ENCODE data around the gene COPE.

COPE gene

DNA sequence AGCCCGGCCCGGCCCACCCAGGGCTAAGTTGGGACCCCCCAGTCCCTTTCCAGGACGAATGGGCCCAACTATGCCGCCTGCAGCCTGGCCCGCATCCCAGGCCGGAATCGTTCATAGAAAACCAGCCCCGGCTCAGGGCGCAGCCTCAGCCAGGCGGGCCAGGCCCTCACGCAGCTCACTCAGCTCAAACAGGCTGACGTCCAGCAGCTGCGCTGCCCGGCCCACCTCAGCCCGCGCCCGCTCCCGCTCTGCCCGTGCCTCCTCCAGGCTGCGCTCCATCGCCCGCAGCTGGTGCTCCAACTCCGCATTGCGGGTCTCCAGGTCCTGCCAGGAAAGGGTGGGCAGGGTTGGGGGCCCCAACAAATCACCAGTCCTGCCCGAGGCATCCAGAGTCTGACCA, 10.1 kb upstream of the COPE start:
- TF ChIP-seq, protein P1, sequence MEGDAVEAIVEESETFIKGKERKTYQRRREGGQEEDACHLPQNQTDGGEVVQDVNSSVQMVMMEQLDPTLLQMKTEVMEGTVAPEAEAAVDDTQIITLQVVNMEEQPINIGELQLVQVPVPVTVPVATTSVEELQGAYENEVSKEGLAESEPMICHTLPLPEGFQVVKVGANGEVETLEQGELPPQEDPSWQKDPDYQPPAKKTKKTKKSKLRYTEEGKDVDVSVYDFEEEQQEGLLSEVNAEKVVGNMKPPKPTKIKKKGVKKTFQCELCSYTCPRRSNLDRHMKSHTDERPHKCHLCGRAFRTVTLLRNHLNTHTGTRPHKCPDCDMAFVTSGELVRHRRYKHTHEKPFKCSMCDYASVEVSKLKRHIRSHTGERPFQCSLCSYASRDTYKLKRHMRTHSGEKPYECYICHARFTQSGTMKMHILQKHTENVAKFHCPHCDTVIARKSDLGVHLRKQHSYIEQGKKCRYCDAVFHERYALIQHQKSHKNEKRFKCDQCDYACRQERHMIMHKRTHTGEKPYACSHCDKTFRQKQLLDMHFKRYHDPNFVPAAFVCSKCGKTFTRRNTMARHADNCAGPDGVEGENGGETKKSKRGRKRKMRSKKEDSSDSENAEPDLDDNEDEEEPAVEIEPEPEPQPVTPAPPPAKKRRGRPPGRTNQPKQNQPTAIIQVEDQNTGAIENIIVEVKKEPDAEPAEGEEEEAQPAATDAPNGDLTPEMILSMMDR (IDR thresholded peaks at IDR 0.05; ENCODE audit: low read length, missing control alignments), result no peak
- no peak for DNase-seq (ENCODE audit: low read depth)
- H3K4me3 ChIP-seq (replicated peaks; ENCODE audit: low read depth, low read length), result no peak overlapping the region

DNA sequence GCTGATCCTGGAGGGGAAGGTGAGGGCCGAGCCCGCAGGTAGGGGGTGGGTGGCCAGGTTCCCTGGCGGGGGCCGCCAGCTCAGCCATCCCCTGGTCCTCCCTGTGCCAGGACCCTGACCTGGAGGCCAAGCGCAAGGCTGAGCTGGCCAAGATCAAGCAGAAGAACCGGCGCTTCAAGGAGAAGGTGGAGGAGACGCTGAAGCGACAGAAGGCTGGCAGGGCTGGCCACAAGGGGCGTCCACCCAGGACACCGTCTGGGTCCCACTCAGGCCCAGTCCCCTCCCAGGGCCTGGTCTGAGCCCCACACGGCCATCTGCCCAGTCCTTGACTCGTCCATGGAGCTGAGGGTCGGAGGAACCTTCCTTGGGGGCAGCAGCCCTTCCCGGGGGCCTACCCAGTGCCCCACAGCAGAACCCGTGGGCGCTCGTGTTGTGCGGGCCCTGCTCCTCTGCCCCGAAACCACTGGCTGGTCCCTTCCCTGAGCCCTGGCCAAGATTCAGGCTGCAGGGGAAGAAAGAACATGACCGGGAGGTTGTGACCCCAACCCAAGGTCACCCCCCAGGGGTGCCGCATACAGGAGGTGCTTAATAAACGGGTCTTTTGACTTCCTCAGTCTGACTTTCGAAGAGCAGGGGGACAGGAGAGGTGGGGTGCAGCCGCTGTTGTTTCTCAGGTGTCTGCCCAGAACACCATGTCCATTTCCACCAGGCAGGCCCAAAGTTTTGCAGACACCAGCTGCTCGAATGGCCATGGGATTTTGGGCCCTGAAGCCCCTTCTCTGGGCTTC, 9.0 kb upstream of the COPE start:
- TF ChIP-seq, protein P1 (IDR thresholded peaks at IDR 0.05; ENCODE audit: low read length, missing control alignments), result no peak
- DNase-seq (ENCODE audit: low read depth), result no peak
- no peak overlapping the region for H3K4me3 ChIP-seq (replicated peaks; ENCODE audit: low read depth, low read length)

DNA sequence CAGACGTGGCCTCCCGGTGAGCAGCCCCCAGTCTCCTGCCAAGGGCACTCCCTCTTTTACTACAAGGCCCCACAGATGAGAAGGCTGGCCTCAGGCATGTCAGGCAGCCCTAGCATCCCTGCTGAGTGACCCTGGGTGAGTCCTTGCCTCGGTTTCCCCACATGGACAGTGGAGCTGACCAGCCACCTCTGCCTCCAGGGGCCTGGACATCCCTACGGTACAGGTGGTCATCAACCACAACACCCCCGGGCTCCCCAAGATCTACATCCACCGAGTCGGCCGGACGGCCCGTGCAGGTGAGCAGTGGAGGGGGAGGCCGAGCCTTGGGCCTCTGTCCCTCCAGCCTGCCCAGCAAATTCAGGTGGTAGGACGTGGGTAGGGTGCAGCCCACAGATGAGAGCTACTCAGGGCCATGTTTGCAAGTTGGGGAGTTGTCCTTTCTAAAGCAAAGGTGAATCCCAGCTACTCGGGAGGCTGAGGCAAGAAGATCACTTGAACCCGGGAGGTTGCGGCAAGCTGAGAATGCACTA, 5.6 kb upstream of the COPE start:
- no peak for DNase-seq (ENCODE audit: low read depth)
- no peak overlapping the region for H3K4me3 ChIP-seq (replicated peaks; ENCODE audit: low read depth, low read length)
- TF ChIP-seq, protein P1 (IDR thresholded peaks at IDR 0.05; ENCODE audit: low read length, missing control alignments), result no peak

DNA sequence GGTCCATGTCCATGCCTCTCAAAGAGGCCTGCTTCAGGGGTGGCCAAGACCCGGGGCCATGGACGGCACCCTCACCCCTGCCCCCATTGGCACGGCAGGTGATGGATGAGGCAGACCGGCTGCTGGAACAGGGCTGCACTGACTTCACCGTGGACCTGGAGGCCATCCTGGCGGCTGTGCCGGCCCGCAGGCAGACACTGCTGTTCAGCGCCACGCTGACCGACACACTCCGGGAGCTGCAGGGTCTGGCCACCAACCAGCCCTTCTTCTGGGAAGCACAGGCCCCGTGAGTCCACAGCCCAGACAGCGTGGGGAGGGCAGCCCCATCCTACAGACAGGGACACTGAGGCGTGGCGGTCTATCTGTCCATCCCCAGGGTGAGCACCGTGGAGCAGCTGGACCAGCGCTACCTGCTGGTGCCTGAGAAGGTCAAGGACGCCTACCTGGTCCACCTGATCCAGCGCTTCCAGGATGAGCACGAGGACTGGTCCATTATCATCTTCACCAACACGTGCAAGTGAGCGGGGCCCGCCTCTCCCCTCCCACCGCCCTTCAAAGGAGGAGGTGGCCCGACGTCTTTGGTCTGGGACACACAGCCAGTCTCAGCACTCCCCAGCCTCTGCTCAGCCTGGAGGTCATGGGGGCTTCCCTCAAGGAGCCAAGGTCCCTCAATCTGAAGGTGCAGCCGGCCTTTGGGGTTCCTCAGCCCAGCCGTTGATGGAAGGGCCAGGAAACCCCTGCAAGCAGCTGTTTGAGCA, 3.2 kb upstream of the COPE start:
- no peak for DNase-seq (ENCODE audit: low read depth)
- TF ChIP-seq, protein P1 (IDR thresholded peaks at IDR 0.05; ENCODE audit: low read length, missing control alignments), result no peak

DNA sequence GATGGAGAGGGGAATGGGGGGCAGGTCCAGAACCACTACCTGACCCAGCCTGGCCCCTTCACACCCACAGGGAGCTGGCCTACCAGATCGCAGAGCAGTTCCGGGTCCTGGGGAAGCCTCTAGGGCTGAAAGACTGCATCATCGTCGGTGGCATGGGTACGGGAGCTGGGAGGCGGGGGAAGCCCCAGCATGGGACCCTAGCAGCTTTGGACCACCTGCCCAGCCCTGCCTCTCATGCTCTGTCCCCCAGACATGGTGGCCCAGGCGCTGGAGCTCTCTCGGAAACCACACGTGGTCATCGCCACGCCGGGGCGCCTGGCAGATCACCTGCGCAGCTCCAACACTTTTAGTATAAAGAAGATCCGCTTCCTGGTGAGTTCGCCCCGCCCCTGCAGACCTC, 2.4 kb upstream of the COPE start:
- H3K4me3 ChIP-seq (replicated peaks; ENCODE audit: low read depth, low read length), result no peak overlapping the region
- DNase-seq (ENCODE audit: low read depth), result no peak
- TF ChIP-seq, protein P1 (IDR thresholded peaks at IDR 0.05; ENCODE audit: low read length, missing control alignments), result no peak

More for the DNA sequence above, 3.2 kb upstream of the COPE start:
- H3K4me3 ChIP-seq (replicated peaks; ENCODE audit: low read depth, low read length), result no peak overlapping the region

DNA sequence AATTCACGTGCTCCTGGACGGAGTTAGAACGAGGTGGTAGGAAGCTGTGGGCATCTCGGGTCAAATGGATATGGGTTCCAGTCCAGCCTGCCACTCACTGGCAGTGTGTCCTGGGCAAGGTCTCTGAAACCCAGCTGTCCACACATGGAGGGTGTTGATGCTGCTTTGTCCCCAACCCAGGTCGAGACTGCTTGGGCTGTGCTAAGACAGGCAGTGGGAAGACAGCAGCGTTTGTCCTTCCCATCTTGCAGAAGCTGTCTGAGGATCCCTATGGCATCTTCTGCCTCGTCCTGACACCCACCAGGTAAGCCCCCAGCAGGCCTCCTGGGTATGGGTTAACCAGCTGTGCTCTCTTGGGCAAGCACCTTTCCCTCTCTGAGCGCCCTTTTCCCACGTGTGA, 1.2 kb upstream of the COPE start:
- TF ChIP-seq, protein P1 (IDR thresholded peaks at IDR 0.05; ENCODE audit: low read length, missing control alignments), result no peak
- peak overlapping the region; percentile 100 for H3K4me3 ChIP-seq (replicated peaks; ENCODE audit: low read depth, low read length)
- DNase-seq (ENCODE audit: low read depth), result no peak
